Activated CD8-positive, alpha-beta memory T cell treated with anti-CD3 and anti-CD28 coated beads, Interleukin-2, amount 50 U/mL, for 24 hours (primary cell): ENCODE data around the gene PIK3AP1.
"Not testable (repeated sequence)": the region's sequence is repeated elsewhere in the genome, so short reads cannot be mapped to it uniquely, and the experiment has no call there.

Experiments used
- DNase-seq: peaks from one replicate; pipeline ENCODE4 v3.0.0-alpha.2; 2020; ENCODE audit errors: extremely low read depth

The PIK3AP1 gene

DNA sequence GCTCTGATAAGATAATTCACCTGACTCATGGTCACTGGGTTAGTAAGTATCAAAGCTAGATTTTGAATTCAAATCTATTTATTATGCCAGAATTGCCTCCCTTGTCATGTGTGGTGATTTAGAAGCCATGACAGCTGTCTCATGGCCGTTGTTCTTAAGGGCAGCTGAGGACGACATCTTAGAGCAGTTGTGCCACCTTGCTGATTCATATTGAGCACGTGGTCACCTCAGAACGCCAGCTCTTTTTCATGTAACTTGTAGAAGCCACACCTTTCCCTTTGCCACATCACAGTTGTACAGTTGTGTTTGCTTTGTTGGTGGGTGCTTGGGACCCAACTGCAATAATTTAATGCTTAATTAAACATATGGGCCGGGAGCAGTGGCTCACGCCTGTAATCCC lies 4.3 kb upstream of the PIK3AP1 start:
- DNase-seq = no peak

DNA sequence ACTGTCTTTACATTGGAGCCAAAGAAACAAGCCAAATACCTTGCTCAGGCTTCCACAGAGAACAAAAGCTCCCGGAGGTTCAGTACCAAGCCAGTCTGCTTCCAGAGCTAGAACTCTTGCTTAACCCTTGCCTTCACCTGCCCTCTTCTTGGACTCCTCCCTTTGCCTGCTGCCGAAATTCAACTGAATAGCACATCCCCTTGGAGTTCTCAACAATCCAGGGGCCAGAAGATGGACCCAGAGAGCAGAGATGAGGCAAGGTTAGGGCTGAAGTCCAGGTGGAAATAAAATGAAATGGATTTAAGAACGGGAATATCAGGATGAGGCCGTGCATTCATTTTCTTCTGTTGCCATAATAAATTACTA lies 876 bp upstream of the PIK3AP1 start:
- no peak for DNase-seq

- peak; percentile 14 for DNase-seq
Observed at GRCh38 chr10:96719850-96720421, 378 bp downstream of the PIK3AP1 start.

GRCh38 chr10:96719200-96719599 lies 1.1 kb downstream of the PIK3AP1 start:
- no peak for DNase-seq

- no peak for DNase-seq
Observed at GRCh38 chr10:96718304-96718990, 1.9 kb downstream of the PIK3AP1 start.

GRCh38 chr10:96716390-96716789 lies 3.9 kb downstream of the PIK3AP1 start:
- no peak for DNase-seq

- no peak for DNase-seq
Observed at GRCh38 chr10:96714746-96715255, 5.5 kb downstream of the PIK3AP1 start.

DNA sequence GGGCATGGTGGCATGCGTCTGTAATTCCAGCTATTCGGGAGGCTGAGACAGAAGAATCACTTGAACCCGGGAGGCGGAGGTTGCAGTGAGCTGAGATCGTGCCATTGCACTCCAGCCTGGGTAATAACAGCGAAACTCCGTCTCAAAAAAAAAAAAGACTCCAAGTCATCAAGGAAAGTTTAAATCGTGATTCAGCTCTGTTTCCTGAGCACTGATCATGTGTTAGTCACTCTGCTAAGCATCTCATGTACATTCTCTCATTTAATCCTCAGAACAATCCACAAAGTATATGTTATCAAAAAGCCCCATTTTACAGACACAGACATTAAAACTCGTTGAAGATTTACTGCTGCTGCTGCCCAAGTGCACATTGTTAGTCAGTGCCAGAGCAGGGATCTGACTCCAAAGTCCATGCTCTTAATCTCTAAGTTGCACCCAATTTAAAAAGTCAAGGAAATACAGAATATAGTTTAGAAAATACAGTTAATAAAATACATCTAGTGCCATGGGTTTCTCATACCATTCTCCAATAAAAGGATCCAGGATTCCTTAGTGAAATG lies 6.2 kb downstream of the PIK3AP1 start:
- no peak for DNase-seq

- DNase-seq = no peak
Observed at GRCh38 chr10:96712662-96713271, 7.5 kb downstream of the PIK3AP1 start.

- no peak for DNase-seq
Observed at GRCh38 chr10:96711048-96711728, 9.1 kb downstream of the PIK3AP1 start.

- DNase-seq = no peak
Observed at GRCh38 chr10:96709525-96709924, 10.8 kb downstream of the PIK3AP1 start.

GRCh38 chr10:96708996-96709395 lies 11.3 kb downstream of the PIK3AP1 start:
- no peak for DNase-seq

DNA sequence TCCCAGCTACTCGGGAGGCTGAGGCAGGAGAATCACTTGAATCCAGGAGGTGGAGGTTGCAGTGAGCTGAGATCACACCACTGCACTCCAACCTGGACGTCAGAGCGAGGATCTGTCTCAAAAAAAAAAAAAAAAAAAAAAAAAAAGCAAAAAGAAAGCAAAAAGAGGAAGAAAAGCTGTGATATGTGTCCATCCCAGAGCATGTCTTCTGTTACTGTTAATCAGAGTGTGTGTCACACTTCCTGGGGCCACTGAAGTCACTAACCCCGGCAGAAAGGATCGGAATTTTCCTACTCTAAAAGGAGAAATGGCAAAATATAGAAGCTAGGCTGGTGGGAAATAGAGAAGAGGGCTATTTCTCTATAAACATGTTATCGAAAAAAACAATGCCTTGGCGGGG lies 11.9 kb downstream of the PIK3AP1 start:
- DNase-seq = no peak

DNA sequence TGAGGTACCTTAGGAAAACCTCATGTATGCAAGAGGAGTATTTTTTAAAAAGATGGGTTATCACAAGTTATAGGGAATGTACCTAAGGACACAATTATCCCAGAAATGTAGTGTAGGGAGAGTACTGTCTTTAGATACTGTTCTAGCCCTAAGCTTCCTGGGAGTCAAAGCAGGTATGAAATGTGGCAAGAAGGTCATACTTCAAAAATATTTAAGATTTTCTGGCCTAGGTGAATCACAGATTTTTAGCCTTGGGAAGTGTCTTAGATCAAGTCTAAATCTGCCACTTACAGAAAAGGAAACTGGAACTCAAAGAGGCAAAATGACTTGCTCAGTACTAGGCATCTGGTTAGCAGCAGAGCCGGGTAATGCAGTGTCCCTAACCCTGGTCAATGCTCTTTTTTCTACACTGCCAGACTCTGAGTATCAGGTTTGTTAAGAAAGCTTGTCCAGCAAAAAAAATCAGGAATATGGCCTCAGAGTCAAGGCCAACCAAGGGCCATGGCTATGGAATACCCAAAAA lies 13.9 kb downstream of the PIK3AP1 start:
- no peak for DNase-seq

DNA sequence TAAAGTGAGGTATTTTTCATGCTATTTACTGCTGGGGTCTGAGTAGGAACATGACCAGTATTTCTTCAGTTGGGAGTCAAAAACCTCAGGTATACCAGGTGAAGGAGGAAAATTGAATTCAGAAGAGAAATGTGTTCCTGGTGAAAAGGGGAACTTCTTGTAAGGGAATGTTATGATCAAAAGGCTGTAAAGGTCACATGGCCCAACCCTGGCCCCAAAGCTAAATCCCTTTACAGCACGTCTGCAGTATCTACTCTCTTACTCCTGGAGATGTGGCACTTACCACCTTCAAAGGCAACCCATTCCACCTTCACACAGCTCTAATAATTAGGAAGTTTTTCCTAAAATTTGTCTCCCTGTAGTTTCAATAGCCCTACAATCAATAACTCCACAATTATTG lies 15.2 kb downstream of the PIK3AP1 start:
- DNase-seq = no peak

DNA sequence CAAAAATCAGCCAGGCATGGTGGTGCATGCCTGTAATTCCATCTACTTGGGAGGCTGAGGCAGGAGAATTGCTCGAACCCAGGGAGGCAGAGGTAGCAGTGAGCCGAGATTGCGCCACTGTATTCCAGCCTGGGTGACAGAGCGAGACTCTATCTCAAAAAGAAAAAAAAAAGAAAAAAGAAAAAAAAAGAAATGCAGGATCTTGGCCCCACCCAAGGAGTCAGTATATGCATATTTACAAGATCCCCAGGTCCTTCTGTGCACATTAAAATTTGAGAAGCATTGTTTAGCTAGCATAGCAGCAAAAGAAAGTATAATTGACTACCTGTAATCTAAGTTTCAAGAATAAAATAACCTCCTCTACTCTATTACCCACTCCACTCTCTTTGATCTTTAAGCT lies 15.8 kb downstream of the PIK3AP1 start:
- no peak for DNase-seq

GRCh38 chr10:96703358-96703757 lies 17.0 kb downstream of the PIK3AP1 start:
- DNase-seq = no peak

- no peak for DNase-seq
Observed at GRCh38 chr10:96701265-96701664, 19.0 kb downstream of the PIK3AP1 start.

DNA sequence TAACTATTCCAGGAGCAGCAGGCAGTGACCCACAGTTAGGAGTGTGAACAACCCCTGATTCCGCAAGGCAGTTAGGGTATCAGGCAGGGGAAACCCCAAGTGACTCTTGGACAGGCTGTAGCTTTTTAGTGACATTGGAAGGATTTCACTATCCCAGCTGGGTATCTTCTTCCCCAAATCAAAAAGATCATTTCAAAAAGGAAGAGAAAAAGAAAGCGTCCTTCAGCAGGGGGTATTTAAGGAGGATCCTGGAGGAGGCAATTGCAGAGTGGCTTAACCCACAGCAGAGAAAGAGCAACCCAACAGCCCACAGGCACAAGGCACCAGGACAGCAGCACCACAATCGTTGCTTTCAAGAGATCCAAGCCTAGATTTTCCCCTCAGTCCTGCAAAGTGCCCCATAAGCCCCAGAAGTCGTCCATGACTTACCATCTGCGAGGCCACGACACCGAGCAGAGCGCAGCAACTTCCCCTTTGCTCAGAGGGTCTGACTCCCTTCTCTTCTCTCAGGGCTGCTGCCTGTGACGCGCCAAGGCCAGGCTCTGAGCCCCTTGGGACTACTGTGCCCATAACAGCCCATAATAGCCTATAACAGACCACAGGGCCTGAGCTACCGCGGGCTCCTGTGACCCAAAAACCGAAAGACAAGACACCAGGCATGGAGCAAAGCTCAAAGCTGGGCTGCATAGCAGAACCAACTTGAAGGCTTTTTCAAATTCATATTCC lies 19.8 kb downstream of the PIK3AP1 start:
- no peak for DNase-seq

GRCh38 chr10:96699613-96700012 lies 20.7 kb downstream of the PIK3AP1 start:
- DNase-seq = no peak

- not testable (repeated sequence) for DNase-seq
Observed at GRCh38 chr10:96698305-96698704, 22.0 kb downstream of the PIK3AP1 start.
